GM13976 (cell line): ENCODE data around the gene LLPH.

ENCODE experiments used
- DNase-seq: peaks from one replicate; pipeline ENCODE4 v3.0.0; 2012; ENCODE audit warnings: low spot score
- in situ Hi-C: fragments of 300-500 bp; cut with MboI; formaldehyde crosslinking; loops from one replicate; pipeline ENCODE4 v1.12.0; 2022; ENCODE audit warnings: low sequenced_read_pairs, mixed read lengths, inconsistent platforms; ENCODE audit not compliant: unreplicated experiment
- TF ChIP-seq, protein P1 (sequence below): IDR thresholded peaks from 2 replicates; pipeline ENCODE4 v1.5.1; 2012; ENCODE audit warnings: borderline replicate concordance, mild to moderate bottlenecking; ENCODE audit not compliant: insufficient read depth; ENCODE audit errors: extremely low read depth, missing control alignments, control extremely low read depth

Gene LLPH

DNA sequence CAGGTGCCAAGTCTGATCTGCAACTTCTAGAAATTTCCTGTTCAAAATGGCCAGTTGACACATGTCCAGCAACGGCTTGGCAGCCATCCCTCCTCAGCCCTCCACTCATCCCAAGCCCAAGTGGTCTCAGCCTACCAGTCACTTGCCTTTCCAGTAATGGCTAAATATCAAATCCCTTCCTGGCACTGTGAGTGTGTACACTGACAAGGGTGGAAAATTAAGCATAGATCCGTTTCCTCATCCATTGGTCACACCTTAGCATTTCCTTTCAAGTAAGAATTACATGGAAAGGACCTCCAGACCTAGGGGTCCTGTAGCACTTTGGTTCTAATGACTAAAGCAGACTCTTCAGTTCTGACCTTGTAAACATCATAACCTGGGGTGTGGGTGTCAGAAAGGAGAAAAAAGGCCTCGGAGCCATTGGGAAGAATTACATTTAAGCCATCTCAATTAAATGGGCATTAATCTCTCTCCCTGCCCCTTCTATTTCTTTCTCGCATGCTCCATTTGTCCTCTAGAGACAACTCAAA, 15.4 kb downstream of the LLPH start:
- in situ Hi-C loops: loop anchor here (25.0 kb wide), 1 partner anchor 1228 kb away; no protein-coding TSS in a partner anchor
- TF ChIP-seq, protein P1, sequence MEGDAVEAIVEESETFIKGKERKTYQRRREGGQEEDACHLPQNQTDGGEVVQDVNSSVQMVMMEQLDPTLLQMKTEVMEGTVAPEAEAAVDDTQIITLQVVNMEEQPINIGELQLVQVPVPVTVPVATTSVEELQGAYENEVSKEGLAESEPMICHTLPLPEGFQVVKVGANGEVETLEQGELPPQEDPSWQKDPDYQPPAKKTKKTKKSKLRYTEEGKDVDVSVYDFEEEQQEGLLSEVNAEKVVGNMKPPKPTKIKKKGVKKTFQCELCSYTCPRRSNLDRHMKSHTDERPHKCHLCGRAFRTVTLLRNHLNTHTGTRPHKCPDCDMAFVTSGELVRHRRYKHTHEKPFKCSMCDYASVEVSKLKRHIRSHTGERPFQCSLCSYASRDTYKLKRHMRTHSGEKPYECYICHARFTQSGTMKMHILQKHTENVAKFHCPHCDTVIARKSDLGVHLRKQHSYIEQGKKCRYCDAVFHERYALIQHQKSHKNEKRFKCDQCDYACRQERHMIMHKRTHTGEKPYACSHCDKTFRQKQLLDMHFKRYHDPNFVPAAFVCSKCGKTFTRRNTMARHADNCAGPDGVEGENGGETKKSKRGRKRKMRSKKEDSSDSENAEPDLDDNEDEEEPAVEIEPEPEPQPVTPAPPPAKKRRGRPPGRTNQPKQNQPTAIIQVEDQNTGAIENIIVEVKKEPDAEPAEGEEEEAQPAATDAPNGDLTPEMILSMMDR: no peak
- DNase-seq: no peak

DNA sequence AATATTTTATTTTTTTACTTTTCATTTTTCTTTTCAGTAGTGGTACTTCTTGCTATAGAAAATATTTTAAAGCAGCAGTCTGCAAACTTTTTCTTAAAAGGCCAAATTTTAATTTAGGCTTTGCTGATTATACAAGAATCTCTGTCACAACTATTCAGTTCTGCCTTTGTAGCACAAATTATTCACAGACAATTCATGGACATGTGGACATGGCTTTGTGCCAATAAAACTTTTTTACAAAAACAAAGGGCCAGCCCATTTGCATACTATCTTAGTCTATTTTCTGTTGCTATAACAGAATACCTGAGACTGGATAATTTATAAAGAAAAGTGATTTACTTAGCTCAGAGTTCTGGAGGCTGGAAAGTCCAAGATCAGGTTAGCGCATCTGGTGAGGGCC, 17.1 kb downstream of the LLPH start:
- no peak for DNase-seq
- TF ChIP-seq, protein P1: no peak
- in situ Hi-C loops: loop anchor here (25.0 kb wide), 1 partner anchor 1226 kb away; no protein-coding TSS in a partner anchor

DNA sequence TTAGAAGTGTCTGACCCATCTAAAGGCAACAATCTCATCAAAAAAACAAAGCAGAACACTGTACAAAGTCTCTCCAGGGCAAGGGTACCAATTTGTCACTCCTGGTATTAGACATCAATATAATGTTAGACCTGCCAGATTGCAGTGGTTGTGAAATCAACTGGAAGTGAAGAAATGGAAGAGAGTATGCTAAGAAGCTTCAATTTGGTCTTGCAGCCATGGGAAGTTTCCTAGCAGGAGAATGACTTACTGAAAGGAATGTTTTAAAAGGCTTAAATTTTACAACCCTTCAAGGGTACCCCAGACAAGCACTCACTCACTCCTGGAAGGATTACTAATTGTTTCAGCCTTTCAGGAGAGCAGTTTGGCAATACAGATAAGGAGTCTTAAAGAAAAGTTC, 18.9 kb downstream of the LLPH start:
- TF ChIP-seq, protein P1: no peak
- DNase-seq: no peak
- in situ Hi-C loops: loop anchor here (25.0 kb wide), 1 partner anchor 1224 kb away; no protein-coding TSS in a partner anchor

DNA sequence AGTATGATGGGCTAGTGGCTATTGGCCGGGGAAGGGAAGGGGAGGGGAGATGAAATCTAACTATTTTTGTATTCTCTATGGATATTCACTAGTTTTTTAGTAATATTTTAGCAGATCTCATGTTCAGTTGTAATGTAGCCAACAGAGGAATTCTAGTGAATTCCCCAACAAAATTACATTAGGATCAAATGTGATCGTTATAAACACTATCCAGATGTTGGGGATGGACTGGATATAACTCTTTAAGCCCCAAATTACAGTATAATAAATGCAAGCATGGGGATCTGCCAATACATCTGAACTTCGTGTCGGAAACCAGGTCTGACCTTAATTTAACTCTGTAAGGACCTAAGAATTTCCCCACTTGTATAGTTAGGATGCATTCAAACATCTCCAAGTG, 21.5 kb downstream of the LLPH start:
- in situ Hi-C loops: loop anchor here (25.0 kb wide), 1 partner anchor 1222 kb away; no protein-coding TSS in a partner anchor
- DNase-seq: no peak
- TF ChIP-seq, protein P1: no peak

DNA sequence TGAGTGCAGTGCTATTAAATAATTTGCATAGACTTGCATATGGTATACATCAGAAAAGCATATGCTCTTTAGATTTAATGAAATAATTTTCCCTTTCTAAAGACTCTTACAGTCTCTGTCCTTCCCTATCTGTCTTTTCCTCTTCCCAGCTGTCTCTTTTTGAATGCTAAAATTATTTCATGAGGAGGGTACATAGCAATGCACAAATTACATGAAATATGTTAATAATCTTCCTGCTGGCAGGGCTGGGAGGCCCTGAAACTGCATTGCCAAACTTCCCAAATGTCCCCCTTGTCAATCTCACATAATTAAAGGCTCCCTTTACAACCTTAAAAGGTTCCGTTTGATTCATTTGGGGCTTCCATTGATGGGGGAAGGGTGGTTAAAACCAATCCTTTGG, 22.2 kb downstream of the LLPH start:
- in situ Hi-C loops: loop anchor here (25.0 kb wide), 1 partner anchor 1221 kb away; no protein-coding TSS in a partner anchor
- DNase-seq: no peak
- TF ChIP-seq, protein P1: no peak

DNA sequence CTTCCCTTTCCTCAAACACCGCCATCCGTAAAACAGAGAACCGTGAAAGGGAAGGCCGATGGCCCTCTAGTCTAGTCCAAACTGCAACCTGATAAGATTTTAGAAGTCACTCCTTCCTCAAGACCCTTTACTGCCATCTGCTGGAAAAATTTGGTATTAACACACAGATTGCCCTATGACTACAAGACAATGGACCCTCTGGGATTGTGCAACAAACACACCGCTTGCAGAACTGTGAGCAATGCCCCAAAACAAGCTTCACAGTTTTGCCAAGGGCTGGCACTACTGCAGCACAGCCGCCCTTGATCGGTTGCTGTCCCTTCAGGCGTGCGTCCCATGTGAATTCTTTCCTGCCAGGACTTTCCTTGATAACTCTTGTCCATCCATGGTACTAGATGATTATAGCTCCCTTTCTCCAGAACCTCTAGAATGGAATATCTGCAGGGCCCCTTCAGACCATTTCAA, 23.1 kb downstream of the LLPH start:
- DNase-seq: peak; percentile 70
- TF ChIP-seq, protein P1: peak; percentile 85
- in situ Hi-C loops: loop anchor here (25.0 kb wide), 1 partner anchor 1220 kb away; no protein-coding TSS in a partner anchor
